ENCODE measurements around the gene PARP8.
"Not testable (repeated sequence)": the region's sequence is repeated elsewhere in the genome, so short reads cannot be mapped to it uniquely, and the experiment has no call there.

Gene PARP8

DNA sequence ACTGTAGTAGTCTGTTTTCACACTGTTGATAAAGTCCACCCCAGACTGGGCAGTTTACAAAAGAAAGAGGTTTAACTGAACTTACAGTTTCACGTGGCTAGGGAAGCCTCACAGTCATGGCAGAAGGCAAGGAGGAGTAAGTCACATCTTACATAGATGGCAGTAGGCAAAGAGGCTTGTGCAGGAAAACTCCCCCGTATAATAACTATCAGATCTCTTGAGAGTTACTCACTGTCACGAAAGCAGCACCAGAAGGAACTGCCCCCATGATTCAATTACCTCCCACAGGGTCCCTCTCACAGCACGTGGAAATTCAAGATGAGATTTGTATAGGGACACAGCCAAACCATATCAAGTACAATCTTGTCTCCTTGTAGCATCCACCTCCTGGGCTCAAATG lies 21.1 kb downstream of the PARP8 start:
- in situ Hi-C loops (cut with HindIII; ENCODE audit: low sequenced_read_pairs) = no loop called here

GRCh38 chr5:50691399-50692016 lies 25.1 kb downstream of the PARP8 start:
- no peak for TF ChIP-seq CTCF (IDR thresholded peaks at IDR 0.05; ENCODE audit: low read depth, low read length)
- no peak overlapping the region for H3K4me3 ChIP-seq (ENCODE audit: low read depth, low read length)
- in situ Hi-C loops (cut with HindIII; ENCODE audit: low sequenced_read_pairs) = no loop called here
- DNase-seq (ENCODE audit: low read depth, low spot score) = no peak

More for the DNA sequence above, 21.1 kb downstream of the PARP8 start:
- no peak overlapping the region for H3K4me3 ChIP-seq (ENCODE audit: low read depth, low read length)
- DNase-seq (ENCODE audit: low read depth, low spot score) = no peak
- no peak for TF ChIP-seq CTCF (IDR thresholded peaks at IDR 0.05; ENCODE audit: low read depth, low read length)

- DNase-seq (ENCODE audit: low read depth, low spot score) = no peak
- in situ Hi-C loops (cut with HindIII; ENCODE audit: low sequenced_read_pairs) = no loop called here
- TF ChIP-seq CTCF (IDR thresholded peaks at IDR 0.05; ENCODE audit: low read depth, low read length) = no peak
- no peak overlapping the region for H3K4me3 ChIP-seq (ENCODE audit: low read depth, low read length)
Measured at GRCh38 chr5:50694027-50694590, 27.7 kb downstream of the PARP8 start.

DNA sequence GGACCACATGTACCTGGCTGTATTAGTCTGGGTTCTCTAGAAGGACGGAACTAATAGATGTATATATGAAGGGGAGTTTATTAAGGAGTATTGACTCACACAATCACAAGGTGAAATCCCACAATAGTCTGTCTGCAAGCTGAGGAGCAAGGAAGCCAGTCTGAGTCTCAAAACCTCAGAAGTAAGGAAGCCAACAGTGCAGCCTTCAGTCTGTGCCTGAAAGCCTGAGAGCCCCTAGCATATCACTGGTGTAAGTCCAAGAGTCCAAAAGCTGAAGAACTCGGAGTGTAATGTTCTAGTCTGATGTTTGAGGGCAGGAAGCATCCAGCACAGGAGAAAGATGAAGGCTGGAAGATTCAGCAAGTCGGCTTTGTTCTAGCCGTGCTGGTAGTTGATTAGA lies 28.2 kb downstream of the PARP8 start:
- in situ Hi-C loops (cut with HindIII; ENCODE audit: low sequenced_read_pairs); DNase-seq (ENCODE audit: low read depth, low spot score); H3K4me3 ChIP-seq (ENCODE audit: low read depth, low read length): not testable (repeated sequence)

DNA sequence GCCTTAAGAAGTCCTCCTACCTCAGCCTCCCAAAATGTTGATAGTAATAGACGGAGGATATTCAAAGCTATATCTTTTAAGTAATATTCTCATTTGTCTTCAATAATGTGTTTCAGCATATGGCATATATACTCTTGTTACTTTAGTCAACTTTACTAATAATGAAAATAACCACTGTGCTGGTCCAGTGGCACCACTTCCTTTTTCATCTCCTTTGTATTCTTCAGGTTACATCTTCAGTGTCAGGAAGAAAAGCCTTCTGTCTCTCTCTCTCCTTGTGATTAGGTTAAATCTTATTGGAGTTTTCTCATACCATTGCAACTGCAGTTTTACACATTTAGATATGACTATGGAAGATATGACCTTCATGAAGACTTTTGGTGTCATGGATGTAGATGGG lies 31.3 kb downstream of the PARP8 start:
- no peak for TF ChIP-seq CTCF (IDR thresholded peaks at IDR 0.05; ENCODE audit: low read depth, low read length)
- in situ Hi-C loops (cut with HindIII; ENCODE audit: low sequenced_read_pairs) = no loop called here
- DNase-seq (ENCODE audit: low read depth, low spot score) = no peak
- H3K4me3 ChIP-seq (ENCODE audit: low read depth, low read length) = no peak overlapping the region

DNA sequence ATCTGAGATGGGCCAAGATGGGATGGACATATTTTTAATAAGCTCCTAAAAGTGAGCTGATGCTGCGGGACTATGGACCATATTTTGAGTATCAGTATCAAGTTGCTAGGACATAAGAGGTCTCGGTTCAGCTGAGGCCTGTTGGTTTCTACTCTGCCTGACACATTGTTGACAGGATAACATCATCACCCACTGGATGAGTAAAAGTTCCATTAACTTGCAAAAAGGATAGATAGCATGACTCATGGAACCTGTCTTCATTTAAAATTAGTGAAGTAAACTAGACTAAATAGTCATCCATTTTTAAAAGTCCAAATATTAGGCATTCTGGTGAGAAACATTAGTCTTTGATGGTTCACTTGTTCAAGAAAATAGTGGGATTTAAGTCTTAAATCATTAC lies 33.3 kb downstream of the PARP8 start:
- TF ChIP-seq CTCF (IDR thresholded peaks at IDR 0.05; ENCODE audit: low read depth, low read length) = no peak
- H3K4me3 ChIP-seq (ENCODE audit: low read depth, low read length) = no peak overlapping the region

GRCh38 chr5:50700706-50701105 lies 34.3 kb downstream of the PARP8 start:
- no peak overlapping the region for H3K4me3 ChIP-seq (ENCODE audit: low read depth, low read length)
- in situ Hi-C loops (cut with HindIII; ENCODE audit: low sequenced_read_pairs) = no loop called here
- no peak for DNase-seq (ENCODE audit: low read depth, low spot score)
- no peak for TF ChIP-seq CTCF (IDR thresholded peaks at IDR 0.05; ENCODE audit: low read depth, low read length)

More for the DNA sequence above, 33.3 kb downstream of the PARP8 start:
- in situ Hi-C loops (cut with HindIII; ENCODE audit: low sequenced_read_pairs) = no loop called here
- DNase-seq (ENCODE audit: low read depth, low spot score) = no peak

Data from astrocyte of the spinal cord (primary cell).